Liver (tissue), 9 donors: ENCODE results near the gene GRK2. TPM values are rescaled to one million over a fixed set of nuclear protein-coding genes. Genes with fewer than 3 reads are reported as not detected.

Experiments
- DNase-seq: peaks from one replicate; pipeline ENCODE4 v3.0.0-alpha.2; 2017; ENCODE audit warnings: low spot score
- H3K27ac ChIP-seq, 2 donors: one replicate each; pipeline ENCODE4 v1.7.0; 2013; ENCODE audit warnings: inconsistent platforms in 2 of 2, low read length in 2 of 2, control low read depth in 1 of 2, low read depth in 1 of 2, mild to moderate bottlenecking in 1 of 2
- H3K27me3 ChIP-seq, 4 donors: one replicate each; pipeline versions ENCODE4 v1.6.1 to v1.7.0; 2013; ENCODE audit warnings: low read length in 3 of 4, inconsistent platforms in 1 of 4, mild to moderate bottlenecking in 1 of 4, moderate library complexity in 1 of 4; ENCODE audit not compliant: control insufficient read depth in 4 of 4, insufficient read depth in 4 of 4
- H3K36me3 ChIP-seq, 4 donors: one replicate each; pipeline versions ENCODE4 v1.6.1 to v1.7.0; 2013; ENCODE audit warnings: low read length in 3 of 4, mild to moderate bottlenecking in 3 of 4, low read depth in 1 of 4, moderate library complexity in 1 of 4; ENCODE audit not compliant: control insufficient read depth in 4 of 4, insufficient read depth in 3 of 4
- H3K4me1 ChIP-seq, 4 donors: one replicate each; pipeline versions ENCODE4 v1.6.1 to v1.7.0; 2013; ENCODE audit warnings: low read length in 3 of 4, mild to moderate bottlenecking in 3 of 4, moderate library complexity in 1 of 4; ENCODE audit not compliant: control insufficient read depth in 4 of 4, insufficient read depth in 4 of 4
- H3K4me3 ChIP-seq, 3 donors: one replicate each; pipeline versions ENCODE4 v1.6.1 to v1.7.0; 2013; ENCODE audit warnings: low read length in 3 of 3, control low read depth in 1 of 3, low read depth in 1 of 3, mild to moderate bottlenecking in 1 of 3
- H3K9ac ChIP-seq, 2 donors: one replicate each; pipeline ENCODE4 v1.7.0; 2013; ENCODE audit warnings: low read length in 2 of 2, mild to moderate bottlenecking in 2 of 2, moderate library complexity in 2 of 2, control low read depth in 1 of 2, low read depth in 1 of 2
- H3K9me3 ChIP-seq, 4 donors: one replicate each; pipeline versions ENCODE4 v1.6.1 to v1.7.0; 2013; ENCODE audit warnings: low read length in 3 of 4; ENCODE audit not compliant: control insufficient read depth in 4 of 4
- ATF3 ChIP-seq: IDR thresholded peaks from 2 replicates; pipeline ENCODE4 v1.6.1; 2016; ENCODE audit warnings: antibody characterized with exemption
- CTCF ChIP-seq: fragments of 150-350 bp; IDR thresholded peaks from 2 replicates; pipeline ENCODE4 v1.5.1; 2017; ENCODE audit warnings: improper control_type of control experiment, low read depth, low read length; ENCODE audit not compliant: missing input control
- EGR1 ChIP-seq, 2 donors: IDR thresholded peaks; 2 replicates each; pipeline ENCODE4 v1.6.1; 2016 to 2018; ENCODE audit warnings: antibody characterized with exemption in 2 of 2, low read depth in 2 of 2
- FOXA1 ChIP-seq: IDR thresholded peaks from 2 replicates; pipeline ENCODE4 v1.6.1; 2016; ENCODE audit warnings: antibody characterized with exemption
- FOXA2 ChIP-seq: IDR thresholded peaks from 2 replicates; pipeline ENCODE4 v1.6.1; 2016; ENCODE audit warnings: antibody characterized with exemption
- GABPA ChIP-seq, 2 donors: IDR thresholded peaks in 1 of 2; conservative IDR thresholded peaks in 1 of 2; 2 replicates each; pipeline ENCODE4 v1.6.1; 2016; ENCODE audit warnings: antibody characterized with exemption in 2 of 2, mild to moderate bottlenecking in 1 of 2, moderate library complexity in 1 of 2
- HNF4A ChIP-seq, 2 donors: conservative IDR thresholded peaks; 2 replicates each; pipeline ENCODE4 v1.6.1; 2016; ENCODE audit warnings: antibody characterized with exemption in 2 of 2, mild to moderate bottlenecking in 2 of 2
- HNF4G ChIP-seq: IDR thresholded peaks from 2 replicates; pipeline ENCODE4 v1.6.1; 2016; ENCODE audit warnings: antibody characterized with exemption
- JUND ChIP-seq, 2 donors: IDR thresholded peaks; 2 replicates each; pipeline ENCODE4 v1.6.1; 2016; ENCODE audit warnings: antibody characterized with exemption in 2 of 2
- MAX ChIP-seq: IDR thresholded peaks from 2 replicates; pipeline ENCODE4 v1.6.1; 2016; ENCODE audit warnings: antibody characterized with exemption
- NR2F2 ChIP-seq: IDR thresholded peaks from 2 replicates; pipeline ENCODE4 v1.6.1; 2016; ENCODE audit warnings: antibody characterized with exemption
- RAD21 ChIP-seq, 2 donors: IDR thresholded peaks; 2 replicates each; pipeline ENCODE4 v1.6.1; 2016; ENCODE audit warnings: antibody characterized with exemption in 2 of 2, mild to moderate bottlenecking in 2 of 2
- REST ChIP-seq: IDR thresholded peaks from 2 replicates; pipeline ENCODE4 v1.6.1; 2016; ENCODE audit warnings: antibody characterized with exemption, mild to moderate bottlenecking
- RXRA ChIP-seq, 2 donors: IDR thresholded peaks; 2 replicates each; pipeline ENCODE4 v1.6.1; 2017 to 2018; ENCODE audit warnings: antibody characterized with exemption in 2 of 2, mild to moderate bottlenecking in 1 of 2
- SP1 ChIP-seq: IDR thresholded peaks from 2 replicates; pipeline ENCODE4 v1.6.1; 2018; ENCODE audit warnings: antibody characterized with exemption, mild to moderate bottlenecking
- TAF1 ChIP-seq: conservative IDR thresholded peaks from 2 replicates; pipeline ENCODE4 v1.6.1; 2016; ENCODE audit warnings: antibody characterized with exemption, mild to moderate bottlenecking
- YY1 ChIP-seq: IDR thresholded peaks from 2 replicates; pipeline ENCODE4 v1.6.1; 2016; ENCODE audit warnings: antibody characterized with exemption, mild to moderate bottlenecking
- ZBTB33 ChIP-seq: IDR thresholded peaks from 2 replicates; pipeline ENCODE4 v1.6.1; 2016; ENCODE audit warnings: antibody characterized with exemption
- WGBS: extraction: QIAGEN DNeasy Blood & Tissue Kit; methylation state at CpG from one replicate; pipeline ENCODE4 v1.1.7; 2013; 5-methylcytosine and 5-hydroxymethylcytosine counted together
- polyA plus RNA-seq, 2 donors: library from polyadenylated mRNA; stranded (reverse) in 1 of 2; unstranded in 1 of 2; fragments of 200-250 nt in 1 of 2; fragments of >200 nt in 1 of 2; fragmentation: Nextera tagmentation in 1 of 2; extraction: Ambion mirVana in 1 of 2; gene quantifications; one replicate each; pipeline versions ENCODE4 v1.2.1 to v1.2.3, GENCODE V29; 2013 to 2015
- total RNA-seq, 2 donors: library from RNA; depleted of rRNA; stranded (reverse); fragments of >200 nt; gene quantifications; one replicate each; pipeline ENCODE4 v1.2.3, GENCODE V29; 2014
- donor health status: healthy.
- donor health status: healthy.
- donor health status: healthy.
- donor health status: healthy.
- donor health status: healthy.

GRK2 gene
- total and polyA plus RNA-seq, 4 donors: 13.4 to 41.4 (median 31.7) TPM

GRCh38 chr11:67283481-67283963 is 17.2 kb downstream of the GRK2 start:
- TF ChIP-seq EGR1 (IDR thresholded peaks at IDR 0.05; ENCODE audit: low read depth in 2 of 2): no peak
- TF ChIP-seq SP1: no peak
- TF ChIP-seq YY1: no peak
- TF ChIP-seq MAX: no peak
- no peak for TF ChIP-seq FOXA1
- TF ChIP-seq TAF1: no peak
- no peak for TF ChIP-seq RXRA (IDR thresholded peaks at IDR 0.05)
- no peak for TF ChIP-seq REST
- no peak for TF ChIP-seq ZBTB33
- no peak for TF ChIP-seq NR2F2
- TF ChIP-seq FOXA2: no peak
- TF ChIP-seq CTCF: no peak
- TF ChIP-seq ATF3: no peak
- no peak for TF ChIP-seq HNF4A (conservative IDR thresholded peaks at IDR 0.05)
- TF ChIP-seq GABPA (IDR thresholded peaks at IDR 0.05 in 1 of 2, conservative IDR thresholded peaks at IDR 0.05 in 1 of 2): no peak
- no peak for TF ChIP-seq HNF4G
- no peak for TF ChIP-seq JUND (IDR thresholded peaks at IDR 0.05)
- TF ChIP-seq RAD21 (IDR thresholded peaks at IDR 0.05): no peak
- H3K27me3 ChIP-seq: no peaks in the 10 kb centered on the region
- H3K4me3 ChIP-seq: no peak overlapping the region
- peaks cover 0 to 19% (median 11%) of the 10 kb centered on the region in 4 donors for H3K4me1 ChIP-seq
- peak overlapping the region; percentile 26 to 42 for H3K27ac ChIP-seq
- H3K9me3 ChIP-seq: no peaks in the 10 kb centered on the region
- H3K36me3 ChIP-seq: peaks cover 21 to 55% (median 31%) of the 10 kb centered on the region in 4 donors
- no peak overlapping the region for H3K9ac ChIP-seq
- 86% methylated on average over 13 of the region's 13 CpGs for WGBS
- no peak for DNase-seq
